Muscle layer of colon (tissue), 2 donors: Measurements from ENCODE around the gene PARG.
"Not testable (repeated sequence)": the region's sequence is repeated elsewhere in the genome, so short reads cannot be mapped to it uniquely, and the experiment has no call there.

ENCODE experiments used
- H3K27ac ChIP-seq: one replicate; pipeline ENCODE4 v1.7.0; 2013; ENCODE audit warnings: low read depth, mild to moderate bottlenecking, low read length, moderate library complexity
- H3K27me3 ChIP-seq, 2 donors: one replicate each; pipeline ENCODE4 v1.7.0; 2013; ENCODE audit warnings: low read length in 2 of 2, mild to moderate bottlenecking in 2 of 2; ENCODE audit not compliant: insufficient read depth in 2 of 2, control insufficient read depth in 1 of 2
- H3K36me3 ChIP-seq: one replicate; pipeline ENCODE4 v1.7.0; 2013; ENCODE audit warnings: mild to moderate bottlenecking, low read length; ENCODE audit not compliant: insufficient read depth
- H3K4me1 ChIP-seq: one replicate; pipeline ENCODE4 v1.7.0; 2013; ENCODE audit warnings: mild to moderate bottlenecking, low read length; ENCODE audit not compliant: insufficient read depth
- H3K4me3 ChIP-seq, 2 donors: one replicate each; pipeline ENCODE4 v1.7.0; 2013; ENCODE audit warnings: low read length in 2 of 2, low read depth in 1 of 2, mild to moderate bottlenecking in 1 of 2, moderate library complexity in 1 of 2
- H3K9ac ChIP-seq: one replicate; pipeline ENCODE4 v1.7.0; 2013; ENCODE audit warnings: low read length
- H3K9me3 ChIP-seq: one replicate; pipeline ENCODE4 v1.7.0; 2013; ENCODE audit warnings: mild to moderate bottlenecking, low read length
- donor health status: abdominal sarcoma.
- donor health status: Adenocarcinoma of cecum.

The PARG gene

GRCh38 chr10:49817845-49818244, 124.0 kb downstream of the PARG start:
- H3K9ac ChIP-seq, result no peak overlapping the region
- no peak overlapping the region for H3K27ac ChIP-seq
- no peak overlapping the region for H3K4me3 ChIP-seq
- H3K9me3 ChIP-seq, result peaks cover 3% of the 10 kb centered on the region
- H3K36me3 ChIP-seq, result peaks cover 32% of the 10 kb centered on the region
- H3K4me1 ChIP-seq, result no peaks in the 10 kb centered on the region
- no peaks in the 10 kb centered on the region for H3K27me3 ChIP-seq

DNA sequence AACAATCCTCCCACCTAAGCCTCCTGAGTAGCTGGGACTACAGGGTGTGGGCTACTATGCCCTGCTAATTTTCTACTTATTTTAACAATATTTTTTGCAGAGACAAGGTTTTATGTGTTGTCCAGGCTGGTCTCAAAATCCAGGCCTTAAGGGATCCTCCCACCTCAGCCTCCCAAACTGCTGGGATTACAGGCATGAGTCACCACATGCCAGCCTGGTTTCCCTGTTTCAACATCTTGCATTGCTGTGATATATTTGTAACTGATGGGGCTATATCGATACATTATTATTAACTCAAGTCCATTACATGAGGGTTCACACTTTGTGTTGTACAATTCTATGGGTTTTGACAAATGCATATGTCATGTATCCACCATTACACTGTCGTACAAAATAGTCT, 137.8 kb downstream of the PARG start:
- Histone ChIP-seq H3K4me1 (no peaks in the 10 kb centered on the region), H3K27ac (no peak overlapping the region), H3K9ac (no peak overlapping the region), H3K9me3 (no peaks in the 10 kb centered on the region), H3K4me3 (no peak overlapping the region), H3K27me3 (no peaks in the 10 kb centered on the region), H3K36me3 (no peaks in the 10 kb centered on the region)

DNA sequence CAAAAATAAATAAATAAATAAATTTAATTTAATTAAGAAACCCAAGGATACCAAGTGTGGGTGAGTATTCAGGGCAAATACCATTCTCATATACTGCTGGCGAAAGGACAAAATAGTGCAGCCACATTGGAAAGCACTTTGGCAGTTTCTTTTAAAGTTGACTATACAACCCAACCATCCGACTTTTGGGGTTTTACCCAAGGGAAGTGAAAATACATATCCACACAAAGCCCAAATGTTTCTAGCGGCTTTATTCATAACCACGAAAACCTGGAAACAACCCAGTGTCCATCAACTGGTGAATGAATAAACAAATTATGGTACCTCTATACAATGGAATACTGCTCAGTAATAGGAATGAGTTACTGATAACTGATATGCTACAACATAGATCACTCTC, 143.6 kb downstream of the PARG start:
- H3K4me3 ChIP-seq, result no peak overlapping the region
- H3K4me1 ChIP-seq, result no peaks in the 10 kb centered on the region

DNA sequence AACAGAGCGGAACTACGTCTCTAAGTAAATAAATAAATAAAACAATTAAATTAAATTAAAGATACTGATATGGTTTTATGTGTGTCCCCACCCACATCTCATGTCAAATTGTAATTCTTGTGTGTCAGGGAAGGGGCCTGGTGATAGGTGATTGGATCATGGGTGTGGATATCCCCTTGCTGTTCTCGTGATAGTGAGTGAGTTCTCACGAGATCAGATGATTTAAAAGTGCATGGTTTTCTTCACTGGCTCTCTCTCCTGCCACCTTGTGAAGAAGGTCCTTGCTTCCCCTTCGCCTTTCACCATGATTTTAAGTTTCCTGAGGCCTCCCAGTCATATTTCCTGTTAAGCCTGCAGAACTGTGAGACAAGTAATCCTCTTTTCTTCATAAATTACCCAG, 150.7 kb downstream of the PARG start:
- Histone ChIP-seq H3K9me3 (no peaks in the 10 kb centered on the region), H3K4me3 (no peak overlapping the region), H3K9ac (no peak overlapping the region), H3K27ac (no peak overlapping the region), H3K27me3 (no peaks in the 10 kb centered on the region), H3K4me1 (no peaks in the 10 kb centered on the region), H3K36me3 (no peaks in the 10 kb centered on the region)

More for the DNA sequence above, 143.6 kb downstream of the PARG start:
- Histone ChIP-seq H3K27ac (no peak overlapping the region), H3K9me3 (no peaks in the 10 kb centered on the region), H3K36me3 (no peaks in the 10 kb centered on the region), H3K9ac (no peak overlapping the region), H3K27me3 (no peaks in the 10 kb centered on the region)

DNA sequence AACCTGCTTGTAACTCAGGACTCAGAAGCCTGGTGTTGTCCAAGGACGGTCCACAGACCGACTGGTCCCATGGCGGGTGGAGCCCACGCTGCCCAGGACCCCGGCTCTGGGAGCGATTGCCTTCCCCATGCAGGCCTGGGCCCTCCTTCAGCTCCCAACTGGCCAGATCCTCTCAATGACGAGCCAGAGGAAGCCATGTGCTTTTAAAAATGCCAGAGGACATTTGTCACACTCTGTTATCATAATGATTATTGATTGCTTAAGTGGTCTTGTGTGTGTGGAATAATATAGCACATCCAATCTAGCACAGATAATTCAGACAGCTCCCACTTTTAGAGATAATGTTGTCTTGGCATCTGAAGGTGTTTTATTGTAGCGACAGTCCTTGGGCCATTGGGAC, 157.1 kb downstream of the PARG start:
- Histone ChIP-seq H3K27me3 (no peaks in the 10 kb centered on the region), H3K9me3 (no peaks in the 10 kb centered on the region), H3K4me1 (no peaks in the 10 kb centered on the region), H3K9ac (no peak overlapping the region), H3K4me3 (no peak overlapping the region), H3K36me3 (no peaks in the 10 kb centered on the region), H3K27ac (no peak overlapping the region)

DNA sequence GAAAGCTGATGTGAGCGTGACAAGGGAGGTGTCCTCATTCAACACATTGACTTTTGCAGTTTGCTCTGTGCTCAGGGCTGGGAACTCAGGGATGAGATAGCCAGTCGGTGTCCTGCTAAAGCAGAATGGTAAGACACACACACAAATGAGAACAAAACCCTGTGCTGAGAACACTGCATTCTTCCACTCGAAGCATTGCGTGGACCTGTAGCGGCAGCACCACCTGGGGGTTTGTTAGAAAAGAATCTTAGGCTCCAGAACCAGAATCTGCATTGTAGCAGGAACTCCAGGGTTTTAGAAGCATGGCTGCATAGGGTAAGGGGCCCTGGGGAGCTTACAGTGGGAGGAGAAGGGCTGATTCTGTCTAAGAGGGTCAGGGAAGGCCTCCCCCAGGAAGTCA, 158.2 kb downstream of the PARG start:
- Histone ChIP-seq H3K4me1 (no peaks in the 10 kb centered on the region), H3K27ac (no peak overlapping the region), H3K4me3 (no peak overlapping the region), H3K36me3 (no peaks in the 10 kb centered on the region), H3K9me3 (no peaks in the 10 kb centered on the region), H3K9ac (no peak overlapping the region), H3K27me3 (no peaks in the 10 kb centered on the region)

GRCh38 chr10:49781247-49781646, 160.6 kb downstream of the PARG start:
- H3K27ac ChIP-seq, result no peak overlapping the region
- no peak overlapping the region for H3K4me3 ChIP-seq
- H3K9me3 ChIP-seq, result no peaks in the 10 kb centered on the region
- H3K9ac ChIP-seq, result no peak overlapping the region
- H3K27me3 ChIP-seq, result no peaks in the 10 kb centered on the region
- H3K36me3 ChIP-seq, result no peaks in the 10 kb centered on the region
- no peaks in the 10 kb centered on the region for H3K4me1 ChIP-seq

- Histone ChIP-seq H3K9ac (no peak overlapping the region), H3K36me3 (no peaks in the 10 kb centered on the region), H3K27me3 (no peaks in the 10 kb centered on the region), H3K27ac (no peak overlapping the region), H3K4me1 (no peaks in the 10 kb centered on the region), H3K4me3 (no peak overlapping the region), H3K9me3 (no peaks in the 10 kb centered on the region)
Measured at GRCh38 chr10:49778197-49778596, 163.6 kb downstream of the PARG start.

DNA sequence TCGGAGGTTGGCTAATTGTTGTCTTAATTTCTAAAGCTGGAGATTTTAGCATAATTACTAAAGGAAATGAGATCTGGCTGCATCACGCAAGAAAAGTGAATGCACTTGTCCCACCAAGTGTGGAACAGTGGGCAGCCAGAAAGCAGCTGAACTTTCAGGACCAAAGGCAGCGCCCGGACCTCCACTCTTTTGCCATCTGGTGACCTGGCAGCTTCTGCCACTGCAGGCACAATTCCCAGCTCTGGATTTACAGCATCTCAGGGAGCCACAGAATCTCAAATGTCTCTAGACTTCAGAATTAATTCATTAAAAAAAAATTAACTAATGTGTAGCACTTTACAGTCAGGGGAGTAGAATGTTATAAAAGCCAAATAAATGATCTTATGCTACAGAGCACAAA, 165.0 kb downstream of the PARG start:
- Histone ChIP-seq H3K27me3 (no peaks in the 10 kb centered on the region), H3K4me1 (no peaks in the 10 kb centered on the region), H3K4me3 (no peak overlapping the region), H3K36me3 (no peaks in the 10 kb centered on the region), H3K9me3 (no peaks in the 10 kb centered on the region), H3K9ac (no peak overlapping the region), H3K27ac (no peak overlapping the region)

- Histone ChIP-seq H3K9ac (no peak overlapping the region), H3K27ac (no peak overlapping the region), H3K4me1 (no peaks in the 10 kb centered on the region), H3K36me3 (no peaks in the 10 kb centered on the region), H3K4me3 (no peak overlapping the region), H3K27me3 (no peaks in the 10 kb centered on the region), H3K9me3 (no peaks in the 10 kb centered on the region)
Measured at GRCh38 chr10:49775014-49775413, 166.8 kb downstream of the PARG start.

DNA sequence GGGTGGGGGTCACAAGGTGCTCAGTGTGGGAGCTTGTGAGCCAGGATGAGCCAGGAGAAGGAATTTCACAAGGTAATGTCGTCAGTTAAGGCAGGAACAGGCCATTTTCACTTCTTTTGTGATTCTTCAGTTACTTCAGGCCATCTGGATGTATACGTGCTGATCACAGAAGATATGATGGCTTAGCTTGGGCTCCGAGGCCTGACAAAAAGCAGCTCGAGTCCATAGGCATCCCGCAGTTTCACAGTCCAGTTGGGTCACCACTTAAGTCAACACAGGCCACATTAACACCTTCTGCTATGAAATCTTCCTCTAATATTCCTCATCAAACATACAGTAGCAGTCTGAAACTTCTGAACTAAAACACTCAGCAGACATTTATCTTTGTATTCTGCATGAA, 168.9 kb downstream of the PARG start:
- H3K27ac ChIP-seq, result not testable (repeated sequence)

GRCh38 chr10:49771046-49771445, 170.8 kb downstream of the PARG start:
- not testable (repeated sequence) for H3K36me3 ChIP-seq, H3K27ac ChIP-seq, H3K9ac ChIP-seq, H3K4me3 ChIP-seq, H3K4me1 ChIP-seq, H3K9me3 ChIP-seq
- peaks cover 0 to 19% of the 10 kb centered on the region in 2 donors for H3K27me3 ChIP-seq

More for the DNA sequence above, 168.9 kb downstream of the PARG start:
- H3K9me3 ChIP-seq, H3K4me3 ChIP-seq, H3K36me3 ChIP-seq, H3K9ac ChIP-seq, H3K4me1 ChIP-seq: not testable (repeated sequence)
- H3K27me3 ChIP-seq, result peaks cover 0 to 16% of the 10 kb centered on the region in 2 donors
